SK-N-SH treated with all-trans-retinoic acid at 6 μM for 48 hours (cell line): ENCODE data around the gene SLC6A19.

Experiments
- ZFP30 ChIP-seq: fragments of 450-650 bp; formaldehyde crosslinking; IDR thresholded peaks from 2 replicates; pipeline ENCODE4 v1.5.0; 2022; ENCODE audit warnings: mild to moderate bottlenecking, moderate library complexity
- ZNF8 ChIP-seq: fragments of 450-650 bp; formaldehyde crosslinking; IDR thresholded peaks from 2 replicates; pipeline ENCODE4 v1.5.0; 2020; ENCODE audit warnings: mild to moderate bottlenecking, moderate library complexity
- TF ChIP-seq, protein P1 (sequence below): fragments of 250-450 bp; sonication (Bioruptor Pico); IDR thresholded peaks from 2 replicates; pipeline ENCODE4 v1.8.0; 2020; ENCODE audit warnings: mild to moderate bottlenecking, moderate library complexity, borderline replicate concordance

DNA sequence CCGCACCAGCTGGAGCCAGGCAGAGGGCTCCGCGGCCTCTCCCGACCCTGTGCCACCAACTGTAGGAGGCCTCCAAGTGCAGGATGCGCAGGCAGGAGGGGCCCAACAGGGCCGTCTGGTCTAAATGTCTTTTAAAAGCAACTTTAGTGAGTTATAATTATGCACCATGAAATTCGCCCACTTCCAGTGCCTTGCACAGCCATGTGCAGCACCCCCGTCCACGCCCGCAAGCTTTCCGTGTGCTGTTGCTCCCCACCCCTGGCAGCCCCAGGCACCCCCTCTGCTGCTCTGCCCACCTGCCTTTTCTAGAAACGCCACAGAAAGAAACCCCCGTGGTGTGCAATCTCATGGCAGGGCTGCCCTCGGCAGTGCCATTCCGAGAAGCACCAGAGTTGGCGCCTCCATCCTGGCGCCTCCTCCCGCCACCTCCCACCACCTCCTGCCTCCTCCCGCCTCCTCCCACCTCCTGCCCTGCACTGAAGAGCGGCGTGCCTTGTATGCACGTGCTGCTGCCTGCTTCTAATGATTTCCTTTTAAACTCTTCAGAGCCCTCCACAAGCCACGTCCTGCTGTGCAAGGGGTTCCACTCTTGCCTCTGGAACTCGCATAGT is 16.3 kb downstream of the SLC6A19 start:
- no peak for TF ChIP-seq ZNF8 (CRISPR knock-in tag)
- no peak for TF ChIP-seq ZFP30 (CRISPR knock-in tag)
- TF ChIP-seq, protein P1, sequence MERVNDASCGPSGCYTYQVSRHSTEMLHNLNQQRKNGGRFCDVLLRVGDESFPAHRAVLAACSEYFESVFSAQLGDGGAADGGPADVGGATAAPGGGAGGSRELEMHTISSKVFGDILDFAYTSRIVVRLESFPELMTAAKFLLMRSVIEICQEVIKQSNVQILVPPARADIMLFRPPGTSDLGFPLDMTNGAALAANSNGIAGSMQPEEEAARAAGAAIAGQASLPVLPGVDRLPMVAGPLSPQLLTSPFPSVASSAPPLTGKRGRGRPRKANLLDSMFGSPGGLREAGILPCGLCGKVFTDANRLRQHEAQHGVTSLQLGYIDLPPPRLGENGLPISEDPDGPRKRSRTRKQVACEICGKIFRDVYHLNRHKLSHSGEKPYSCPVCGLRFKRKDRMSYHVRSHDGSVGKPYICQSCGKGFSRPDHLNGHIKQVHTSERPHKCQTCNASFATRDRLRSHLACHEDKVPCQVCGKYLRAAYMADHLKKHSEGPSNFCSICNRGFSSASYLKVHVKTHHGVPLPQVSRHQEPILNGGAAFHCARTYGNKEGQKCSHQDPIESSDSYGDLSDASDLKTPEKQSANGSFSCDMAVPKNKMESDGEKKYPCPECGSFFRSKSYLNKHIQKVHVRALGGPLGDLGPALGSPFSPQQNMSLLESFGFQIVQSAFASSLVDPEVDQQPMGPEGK (CRISPR knock-in tag) = no peak
